Measurements from ENCODE around the gene TSSC4. TPM values are rescaled to one million over a fixed set of nuclear protein-coding genes. Genes with fewer than 3 reads are reported as not detected.
A peak's percentile ranks its signal among the peaks of the same experiment; 100 is the strongest.

Gene TSSC4
- total and polyA plus RNA-seq, 2 of the 13 experiments (the other 11 are each of a cell fraction or from before 2014, with no cell fraction given), result 16.2 to 58.6 TPM

DNA sequence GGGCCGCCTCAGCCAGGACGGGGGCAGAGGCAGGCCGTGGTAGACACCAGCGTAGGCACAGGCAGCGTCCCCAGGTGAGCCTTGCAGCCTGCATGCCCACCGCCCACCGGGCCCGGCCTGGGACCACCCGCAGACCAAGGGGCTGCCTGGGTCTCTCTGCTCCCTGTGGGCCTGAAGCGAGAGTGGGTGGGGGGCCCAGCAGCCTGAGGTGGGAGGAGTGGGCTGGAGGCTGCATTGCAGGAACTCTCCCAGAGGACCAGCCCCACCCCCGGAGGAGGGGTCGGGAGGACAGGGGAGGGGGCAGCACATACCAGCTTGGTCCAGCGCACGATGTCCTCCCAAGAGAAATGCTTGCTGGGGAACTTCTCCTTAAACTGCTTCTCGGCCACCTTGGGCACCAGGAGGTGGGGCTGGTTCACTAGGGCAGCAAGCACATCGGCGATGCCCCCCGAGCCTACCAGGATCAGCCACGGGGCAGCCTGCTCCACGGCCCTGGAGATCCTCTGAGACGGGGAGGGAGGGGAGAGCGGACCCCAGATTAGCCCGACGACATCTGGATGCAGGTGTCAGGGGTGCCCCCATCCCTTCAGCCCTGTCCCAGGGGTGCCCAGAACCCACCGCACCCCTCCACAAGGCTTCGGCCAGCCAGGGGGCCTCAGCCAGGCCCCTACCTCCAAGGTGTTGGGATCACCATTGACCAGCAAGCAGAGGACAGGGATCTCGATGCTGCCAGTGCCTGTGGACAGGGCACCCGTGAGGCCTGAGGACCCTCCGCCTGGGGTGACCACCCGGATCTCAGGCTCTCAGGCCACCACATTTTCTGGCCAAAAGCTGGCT lies 17.5 kb downstream of the TSSC4 start:
- Histone ChIP-seq H3K9me3 (ENCODE audit: low read length) (no peaks in the 10 kb centered on the region), H3K27ac (ENCODE audit: extremely low read length, insufficient read depth, low read length) (no peak overlapping the region), H3K4me1 (ENCODE audit: insufficient read depth, low read length) (peaks cover 17% of the 10 kb centered on the region), H3K4me2 (ENCODE audit: low read depth, low read length) (no peak overlapping the region), H4K20me1 (ENCODE audit: insufficient read depth, low read length) (no peaks in the 10 kb centered on the region), H3K79me2 (ENCODE audit: insufficient read depth, low read length) (no peaks in the 10 kb centered on the region), H2AFZ (ENCODE audit: low read length) (no peak overlapping the region), H3K27me3 (ENCODE audit: control insufficient read depth in 1 of 2, insufficient read depth in 2 of 2, low read length in 2 of 2) (peaks cover 5 to 12% of the 10 kb centered on the region in 2 experiments; a peak in 3 of 5 replicates), H3K4me3 (replicated peaks in 1 of 3; ENCODE audit: insufficient read depth in 1 of 3, low read depth in 2 of 3, low read length in 3 of 3) (no peak overlapping the region), H3K9ac (ENCODE audit: insufficient read depth, low read depth, low read length) (no peak overlapping the region), H3K36me3 (replicated peaks in 1 of 2; ENCODE audit: control insufficient read depth in 1 of 2, insufficient read depth in 2 of 2, low read length in 2 of 2) (no peaks in the 10 kb centered on the region)
- DNase-seq (ENCODE audit: low spot score), result no peak
- no peak for TF ChIP-seq TCF12 (IDR thresholded peaks at IDR 0.05)
- TF ChIP-seq TCF12 (CRISPR knock-in tag; IDR thresholded peaks at IDR 0.05), result no peak
- TF ChIP-seq FOXM1 (CRISPR knock-in tag; IDR thresholded peaks at IDR 0.05), result no peak
- 0 out of 2 replicates have a peak, but pooled peaks have one; percentile 34 for TF ChIP-seq HES4 (CRISPR knock-in tag; IDR thresholded peaks at IDR 0.05; ENCODE audit: borderline replicate concordance)
- WGBS (ENCODE audit: low lambda C conversion rate), result 36% methylated on average over 4 of the region's 30 CpGs
- no TSS peak for BruUV-seq (replicated peaks)
- ChIA-PET POLR2A (no interaction called here), CTCF (ENCODE audit: low intra/inter-chr PET ratio, low total read pairs) (interaction anchor here (3.6 kb wide), 1 partner anchor 113 kb away, joined by 87 read pairs; no protein-coding TSS in a partner anchor)
- intact Hi-C loops (cut with micrococcal nuclease; ENCODE audit: unreplicated experiment) (no loop called here), in situ Hi-C loops (cut with HindIII; ENCODE audit: extremely low pct_ligation_motif_present, low pct_unique_long_range_greater_than_20kb) (loop anchor here (5.0 kb wide), 2 partner anchors 106 to 216 kb away; no protein-coding TSS in a partner anchor)
- no peak for ATAC-seq
- FAIRE-seq, result no peak

DNA sequence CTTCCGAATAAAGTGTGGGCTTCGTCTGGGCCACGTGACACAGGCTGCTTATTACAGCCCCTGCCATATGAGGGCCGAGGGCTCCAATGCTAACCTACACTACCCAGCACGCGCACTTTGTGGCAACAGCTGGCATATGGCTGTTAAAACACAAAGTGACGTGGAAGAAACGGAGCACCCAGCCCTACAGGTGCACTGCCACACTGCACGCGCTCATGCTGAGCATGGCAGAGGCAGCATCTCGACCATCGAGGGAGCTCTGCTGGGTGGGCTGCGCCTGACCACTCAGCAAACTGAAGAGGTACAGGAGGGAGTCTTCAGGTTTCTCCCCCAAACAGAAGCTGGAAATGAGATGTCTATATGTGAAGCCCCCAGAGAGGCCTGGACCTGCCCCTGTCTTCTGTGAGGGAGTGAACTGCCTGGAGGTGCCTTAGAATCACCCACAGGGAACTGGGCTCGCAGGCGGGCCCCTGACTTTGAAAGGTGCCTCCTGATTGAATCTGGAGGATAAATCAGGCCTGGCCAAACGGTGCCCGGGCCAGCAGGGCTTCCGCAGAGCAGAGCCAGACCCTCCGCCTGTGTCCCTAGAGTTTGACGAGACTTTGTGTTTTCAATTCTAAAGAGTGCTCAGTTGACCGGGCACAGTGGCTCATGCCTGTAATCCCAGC lies 18.3 kb downstream of the TSSC4 start:
- Histone ChIP-seq H3K27me3 (ENCODE audit: control insufficient read depth in 1 of 2, insufficient read depth in 2 of 2, low read length in 2 of 2) (peaks cover 6 to 18% of the 10 kb centered on the region in 2 experiments; a peak in 4 of 5 replicates), H3K9ac (ENCODE audit: insufficient read depth, low read depth, low read length) (no peak overlapping the region), H3K27ac (ENCODE audit: extremely low read length, insufficient read depth, low read length) (no peak overlapping the region), H3K4me2 (ENCODE audit: low read depth, low read length) (no peak overlapping the region), H3K4me3 (replicated peaks in 1 of 3; ENCODE audit: insufficient read depth in 1 of 3, low read depth in 2 of 3, low read length in 3 of 3) (no peak overlapping the region), H3K36me3 (replicated peaks in 1 of 2; ENCODE audit: control insufficient read depth in 1 of 2, insufficient read depth in 2 of 2, low read length in 2 of 2) (no peaks in the 10 kb centered on the region), H2AFZ (ENCODE audit: low read length) (peak overlapping the region; percentile 56), H3K79me2 (ENCODE audit: insufficient read depth, low read length) (no peaks in the 10 kb centered on the region), H4K20me1 (ENCODE audit: insufficient read depth, low read length) (no peaks in the 10 kb centered on the region), H3K4me1 (ENCODE audit: insufficient read depth, low read length) (peaks cover 16% of the 10 kb centered on the region; the same call in 1 of the 2 replicates), H3K9me3 (ENCODE audit: low read length) (no peaks in the 10 kb centered on the region)
- WGBS (ENCODE audit: low lambda C conversion rate), result 77% methylated on average over 14 of the region's 21 CpGs
- intact Hi-C loops (cut with micrococcal nuclease; ENCODE audit: unreplicated experiment) (loop anchor here (1.0 kb wide), 1 partner anchor 19 kb away; the partner anchor contains the start of gene TSSC4), in situ Hi-C loops (cut with HindIII; ENCODE audit: extremely low pct_ligation_motif_present, low pct_unique_long_range_greater_than_20kb) (loop anchor here (5.0 kb wide), 2 partner anchors 107 to 217 kb away; no protein-coding TSS in a partner anchor)
- FAIRE-seq (no peak), DNase-seq (ENCODE audit: low spot score) (no peak), ATAC-seq (no peak)
- CTCF ChIA-PET (ENCODE audit: low intra/inter-chr PET ratio, low total read pairs), result interaction anchor here (0.8 to 3.6 kb wide), 5 partner anchors 18 to 253 kb away, joined by 4 to 87 read pairs (median 5); partner anchors contain the start of gene TSSC4
- BruUV-seq (replicated peaks), result no TSS peak
- POLR2A ChIA-PET, result interaction anchor here (2.4 to 2.7 kb wide), 2 partner anchors 18 to 114 kb away, joined by 8 to 31 read pairs; partner anchors contain the start of gene TSSC4
- no peak for TF ChIP-seq MEIS1 (CRISPR knock-in tag; IDR thresholded peaks at IDR 0.05; ENCODE audit: borderline replicate concordance)
- TF ChIP-seq ZNF20 (CRISPR knock-in tag; IDR thresholded peaks at IDR 0.05), result no peak
- no peak for TF ChIP-seq PAX8 (CRISPR knock-in tag; IDR thresholded peaks at IDR 0.05; ENCODE audit: borderline replicate concordance)
- TF ChIP-seq ZSCAN31 (CRISPR knock-in tag; IDR thresholded peaks at IDR 0.05; ENCODE audit: low read depth), result no peak
- no peak for TF ChIP-seq CENPBD1 (CRISPR knock-in tag; IDR thresholded peaks at IDR 0.05; ENCODE audit: borderline replicate concordance, low read depth)
- TF ChIP-seq, protein P1, sequence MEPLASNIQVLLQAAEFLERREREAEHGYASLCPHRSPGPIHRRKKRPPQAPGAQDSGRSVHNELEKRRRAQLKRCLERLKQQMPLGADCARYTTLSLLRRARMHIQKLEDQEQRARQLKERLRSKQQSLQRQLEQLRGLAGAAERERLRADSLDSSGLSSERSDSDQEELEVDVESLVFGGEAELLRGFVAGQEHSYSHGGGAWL (CRISPR knock-in tag; IDR thresholded peaks at IDR 0.05), result no peak
- no peak for TF ChIP-seq ZNF572 (CRISPR knock-in tag; IDR thresholded peaks at IDR 0.05)
- no peak for TF ChIP-seq BORCS8-MEF2B (CRISPR knock-in tag; IDR thresholded peaks at IDR 0.05)
- TF ChIP-seq SMAD1 (CRISPR knock-in tag; IDR thresholded peaks at IDR 0.05; ENCODE audit: borderline replicate concordance, low read depth), result no peak
- TF ChIP-seq ZNF724P (CRISPR knock-in tag; IDR thresholded peaks at IDR 0.05; ENCODE audit: borderline replicate concordance), result no peak

Data from HepG2 (cell line).